H7 (cell line): Measurements from ENCODE around the gene OTOS. TPM values are rescaled to one million over a fixed set of nuclear protein-coding genes. Genes with fewer than 3 reads are reported as not detected.

Source experiments
- DNase-seq: peaks from one replicate; pipeline ENCODE4 v3.0.0; 2012
- H3K27me3 ChIP-seq: 2 replicates; pipeline ENCODE4 v1.6.0; 2011; ENCODE audit warnings: mild to moderate bottlenecking, low read length; ENCODE audit not compliant: control insufficient read depth, insufficient read depth
- H3K36me3 ChIP-seq: replicated peaks from 2 replicates; pipeline ENCODE4 v1.5.1; 2011; ENCODE audit warnings: low read length; ENCODE audit not compliant: control insufficient read depth, insufficient read depth
- H3K4me3 ChIP-seq: 2 replicates; pipeline ENCODE4 v1.5.1; 2011; ENCODE audit warnings: low read depth, mild to moderate bottlenecking, control low read depth, low read length, moderate library complexity; ENCODE audit not compliant: insufficient read depth
- total RNA-seq: library from RNA; depleted of rRNA; stranded (reverse); fragments of >200 nt; shearing (Covaris generic); gene quantifications from 2 replicates; pipeline ENCODE4 v1.2.3, GENCODE V29; 2014

The OTOS gene
- total RNA-seq, 1 experiment from 2014 or later: not detected

GRCh38 chr2:240139666-240140393 lies 628 bp downstream of the OTOS start:
- Histone ChIP-seq H3K27me3 (peaks cover 5% of the 10 kb centered on the region; the same call in 1 of the 2 replicates), H3K36me3 (no peaks in the 10 kb centered on the region), H3K4me3 (no peak overlapping the region)
- peak; percentile 83 for DNase-seq

- peak; percentile 35 for DNase-seq
- Histone ChIP-seq H3K36me3 (no peaks in the 10 kb centered on the region), H3K4me3 (no peak overlapping the region), H3K27me3 (peaks cover 5% of the 10 kb centered on the region; the same call in 1 of the 2 replicates)
Measured at GRCh38 chr2:240139011-240139441, 1.4 kb downstream of the OTOS start.

- Histone ChIP-seq H3K4me3 (no peak overlapping the region), H3K27me3 (peaks cover 5% of the 10 kb centered on the region; the same call in 1 of the 2 replicates), H3K36me3 (no peaks in the 10 kb centered on the region; the same call in 1 of the 2 replicates)
- peak; percentile 25 for DNase-seq
Measured at GRCh38 chr2:240138254-240138984, 2.0 kb downstream of the OTOS start.

- no peak overlapping the region for H3K4me3 ChIP-seq
- peaks cover 5% of the 10 kb centered on the region; the same call in 1 of the 2 replicates for H3K27me3 ChIP-seq
- peak; percentile 52 for DNase-seq
- H3K36me3 ChIP-seq: peaks cover 3% of the 10 kb centered on the region
Measured at GRCh38 chr2:240137596-240138253, 2.7 kb downstream of the OTOS start.

- DNase-seq: peak; percentile 50
- Histone ChIP-seq H3K4me3 (peak overlapping the region; percentile 95), H3K27me3 (peaks cover 5% of the 10 kb centered on the region; the same call in 1 of the 2 replicates), H3K36me3 (peaks cover 11% of the 10 kb centered on the region)
Measured at GRCh38 chr2:240136671-240137292, 3.7 kb downstream of the OTOS start.

GRCh38 chr2:240136013-240136670 lies 4.3 kb downstream of the OTOS start, which contains the start of gene COPS9:
COPS9 (minus strand) TSS chr2:240136305; CDS start chr2:240136284, 21 bp downstream.
- peaks cover 15% of the 10 kb centered on the region for H3K36me3 ChIP-seq
- H3K27me3 ChIP-seq: peaks cover 5% of the 10 kb centered on the region; the same call in 1 of the 2 replicates
- H3K4me3 ChIP-seq: peak within 1 kb of the TSS; percentile 95
- DNase-seq: peak; percentile 97

- peaks cover 18% of the 10 kb centered on the region for H3K36me3 ChIP-seq
- no peak for DNase-seq
Measured at GRCh38 chr2:240135706-240136012, 4.8 kb downstream of the OTOS start.

GRCh38 chr2:240134956-240135520 lies 5.4 kb downstream of the OTOS start:
- H3K27me3 ChIP-seq: peaks cover 5% of the 10 kb centered on the region; the same call in 1 of the 2 replicates
- peak overlapping the region; percentile 95 for H3K4me3 ChIP-seq
- DNase-seq: peak; percentile 41
- peaks cover 23% of the 10 kb centered on the region for H3K36me3 ChIP-seq

More at GRCh38 chr2:240135706-240136012, 4.8 kb downstream of the OTOS start:
- peaks cover 5% of the 10 kb centered on the region; the same call in 1 of the 2 replicates for H3K27me3 ChIP-seq
- peak overlapping the region; percentile 95 for H3K4me3 ChIP-seq

GRCh38 chr2:240134466-240134865 lies 6.0 kb downstream of the OTOS start:
- peaks cover 5% of the 10 kb centered on the region; the same call in 1 of the 2 replicates for H3K27me3 ChIP-seq
- peak; percentile 27 for DNase-seq
- no peak overlapping the region for H3K4me3 ChIP-seq
- H3K36me3 ChIP-seq: peaks cover 26% of the 10 kb centered on the region

- peaks cover 32% of the 10 kb centered on the region for H3K36me3 ChIP-seq
Measured at GRCh38 chr2:240133401-240133800, 7.1 kb downstream of the OTOS start.

GRCh38 chr2:240132651-240132980 lies 7.8 kb downstream of the OTOS start:
- H3K36me3 ChIP-seq: peaks cover 32% of the 10 kb centered on the region
- DNase-seq: no peak
- H3K4me3 ChIP-seq: no peak overlapping the region
- peaks cover 5% of the 10 kb centered on the region; the same call in 1 of the 2 replicates for H3K27me3 ChIP-seq

More at GRCh38 chr2:240133401-240133800, 7.1 kb downstream of the OTOS start:
- DNase-seq: peak; percentile 19
- Histone ChIP-seq H3K4me3 (no peak overlapping the region), H3K27me3 (peaks cover 5% of the 10 kb centered on the region; the same call in 1 of the 2 replicates)

GRCh38 chr2:240131941-240132650 lies 8.4 kb downstream of the OTOS start:
- peaks cover 32% of the 10 kb centered on the region for H3K36me3 ChIP-seq
- H3K4me3 ChIP-seq: no peak overlapping the region
- peak; percentile 76 for DNase-seq
- peaks cover 5% of the 10 kb centered on the region; the same call in 1 of the 2 replicates for H3K27me3 ChIP-seq

- peak; percentile 18 for DNase-seq
- Histone ChIP-seq H3K4me3 (no peak overlapping the region), H3K36me3 (peaks cover 32% of the 10 kb centered on the region), H3K27me3 (no peaks in the 10 kb centered on the region)
Measured at GRCh38 chr2:240131296-240131695, 9.2 kb downstream of the OTOS start.
